Endothelial cell of umbilical vein (primary cell): ENCODE measurements around the gene NTRK1. TPM values are rescaled to one million over a fixed set of nuclear protein-coding genes. Genes with fewer than 3 reads are reported as not detected.

ENCODE experiments used
- BruUV-seq: library from RNA; stranded (reverse); fragments of 400-500 nt; replicated peaks from 2 replicates; lab custom pipeline; 2021; lab: Mats Ljungman, UMichigan
- CTCF ChIA-PET: fragments of 300-600, 350-600 bp; sonication (Branson Sonifier 250); formaldehyde crosslinking; loops from one replicate; lab custom pipeline; 2021; ENCODE audit warnings: antibody characterized with exemption, inconsistent platforms; lab: Charles Lee
- POLR2A ChIA-PET: fragments of 300-600, 350-600 bp; sonication (Branson Sonifier 250); formaldehyde crosslinking; loops from one replicate; lab custom pipeline; 2021; ENCODE audit warnings: antibody characterized with exemption, inconsistent platforms; lab: Charles Lee
- DNase-seq: peaks from one replicate; pipeline ENCODE4 v3.0.0-alpha.2; 2011; ENCODE audit warnings: low read depth, low spot score
- FAIRE-seq: peaks from 2 replicates; lab custom pipeline; 2011; peaks lifted over from hg19 to GRCh38; lab: Jason Lieb, UNC
- H2AFZ ChIP-seq: 2 replicates; pipeline ENCODE4 v1.6.0; 2012; ENCODE audit warnings: low read depth, low read length, control low read depth, inconsistent platforms
- H3K27ac ChIP-seq: 2 replicates; pipeline ENCODE4 v1.5.1; 2011; ENCODE audit warnings: low read depth, mild to moderate bottlenecking, control low read depth, low read length, moderate library complexity; ENCODE audit not compliant: insufficient read depth
- H3K27me3 ChIP-seq, 2 experiments: 2 replicates each; pipeline versions ENCODE4 v1.6.0 to v1.6.1; 2011; ENCODE audit warnings: low read length in 2 of 2, mixed read lengths in 1 of 2; ENCODE audit not compliant: control insufficient read depth in 2 of 2, insufficient read depth in 2 of 2
- H3K36me3 ChIP-seq, 2 experiments: 2 replicates in 1 of 2; 3 replicates in 1 of 2; pipeline ENCODE4 v1.5.1; 2011; ENCODE audit warnings: low read length in 2 of 2, mild to moderate bottlenecking in 1 of 2, moderate library complexity in 1 of 2; ENCODE audit not compliant: control insufficient read depth in 2 of 2, insufficient read depth in 2 of 2; ENCODE audit errors: extremely low read depth in 1 of 2
- H3K4me1 ChIP-seq: 3 replicates; pipeline ENCODE4 v1.5.1; 2011; ENCODE audit warnings: mild to moderate bottlenecking, low read length; ENCODE audit not compliant: control insufficient read depth, insufficient read depth; ENCODE audit errors: extremely low read depth
- H3K4me2 ChIP-seq: 2 replicates; pipeline ENCODE4 v1.6.1; 2011; ENCODE audit warnings: low read length, control low read depth, mixed read lengths; ENCODE audit not compliant: insufficient read depth
- H3K4me3 ChIP-seq, 3 experiments: fragments of 200-600 bp in 1 of 3; sonication (generic), shearing (Covaris generic) in 1 of 3; replicated peaks in 1 of 3; 2 replicates each; pipeline ENCODE4 v1.5.1; 2011 to 2016; ENCODE audit warnings: control low read depth in 3 of 3, low read length in 3 of 3, mild to moderate bottlenecking in 2 of 3, inconsistent platforms in 1 of 3, low read depth in 1 of 3, moderate library complexity in 1 of 3; ENCODE audit not compliant: insufficient read depth in 1 of 3
- H3K79me2 ChIP-seq: 2 replicates; pipeline ENCODE4 v1.6.0; 2012; ENCODE audit warnings: low read length, inconsistent platforms; ENCODE audit not compliant: control insufficient read depth, insufficient read depth
- H3K9ac ChIP-seq: replicated peaks from 2 replicates; pipeline ENCODE3; 2011; ENCODE audit warnings: low read length, control low read depth; ENCODE audit not compliant: insufficient read depth; ENCODE audit errors: extremely low read depth
- H3K9me1 ChIP-seq: replicated peaks from 3 replicates; pipeline ENCODE4 v1.6.0; 2011; ENCODE audit warnings: mild to moderate bottlenecking, low read length; ENCODE audit not compliant: control insufficient read depth, insufficient read depth; ENCODE audit errors: extremely low read depth
- H3K9me3 ChIP-seq: replicated peaks from 2 replicates; pipeline ENCODE4 v1.5.1; 2012; ENCODE audit warnings: low read length, inconsistent platforms; ENCODE audit not compliant: control insufficient read depth, insufficient read depth
- H4K20me1 ChIP-seq: replicated peaks from 2 replicates; pipeline ENCODE3; 2011; ENCODE audit warnings: mild to moderate bottlenecking, low read length; ENCODE audit not compliant: control insufficient read depth, insufficient read depth; ENCODE audit errors: extremely low read depth
- EZH2 ChIP-seq: IDR thresholded peaks from 2 replicates; pipeline ENCODE4 v1.6.1; 2012; ENCODE audit warnings: borderline replicate concordance, low read depth, mild to moderate bottlenecking, moderate library complexity, low read length, inconsistent platforms; ENCODE audit not compliant: severe bottlenecking
- FOS ChIP-seq: IDR thresholded peaks from 2 replicates; pipeline ENCODE4 v1.6.1; 2011; ENCODE audit warnings: mild to moderate bottlenecking, low read length, moderate library complexity, borderline replicate concordance; ENCODE audit not compliant: insufficient read depth
- GATA2 ChIP-seq: IDR thresholded peaks from 2 replicates; pipeline ENCODE4 v1.7.0; 2011; ENCODE audit warnings: low read depth, mild to moderate bottlenecking, moderate library complexity, mixed read lengths, low read length; ENCODE audit not compliant: insufficient read length, insufficient read depth
- JUN ChIP-seq: IDR thresholded peaks from 2 replicates; pipeline ENCODE4 v1.6.1; 2011; ENCODE audit warnings: borderline replicate concordance, low read depth; ENCODE audit not compliant: insufficient read length, insufficient read depth
- MYC ChIP-seq: IDR thresholded peaks from one replicate; pipeline ENCODE4 v1.6.1; 2011; ENCODE audit warnings: mild to moderate bottlenecking, low read depth, low read length
- POLR2A ChIP-seq: IDR thresholded peaks from 2 replicates; pipeline ENCODE4 v1.6.1; 2012; ENCODE audit warnings: low read depth, mild to moderate bottlenecking, control low read depth, low read length
- POLR2AphosphoS5 ChIP-seq: IDR thresholded peaks from 2 replicates; pipeline ENCODE4 v1.6.1; 2012; ENCODE audit warnings: low read depth, mild to moderate bottlenecking, control low read depth, low read length, moderate library complexity; ENCODE audit not compliant: insufficient read depth
- dilution Hi-C: fragments of 300-500 bp; cut with MboI; formaldehyde crosslinking; loops from one replicate; pipeline ENCODE4 v1.15.0; 2019; ENCODE audit warnings: low sequenced_read_pairs; ENCODE audit not compliant: extremely low pct_ligation_motif_present
- intact Hi-C: fragments of 100-400 bp; cut with micrococcal nuclease; formaldehyde crosslinking; loops from one replicate; pipeline ENCODE4 v1.10.0; 2022
- polyA plus RNA-seq, 4 experiments: library from polyadenylated mRNA; depleted of rRNA in 3 of 4; stranded (reverse) in 3 of 4; unstranded in 1 of 4; fragments of >200 nt; gene quantifications; 2 replicates each; pipeline versions ENCODE4 v1.2.1 to v1.2.3, GENCODE V29; 2011 to 2012; ENCODE audit warnings: missing spikeins in 1 of 4
- total RNA-seq: library from RNA; stranded (reverse); gene quantifications from 2 replicates; pipeline ENCODE4 v1.2.3, GENCODE V29; 2021
- TF ChIP-seq, protein P1 (sequence below): IDR thresholded peaks from 2 replicates; pipeline ENCODE4 v1.6.1; 2011; ENCODE audit not compliant: insufficient read depth, insufficient read length
- TF ChIP-seq, protein P2 (sequence below), 2 donors: IDR thresholded peaks; 1 replicate in 1 of 2; 2 replicates in 1 of 2; pipeline ENCODE4 v1.5.1; 2011; ENCODE audit warnings: low read length in 2 of 2, mild to moderate bottlenecking in 2 of 2, moderate library complexity in 2 of 2, control low read depth in 1 of 2, inconsistent platforms in 1 of 2, low read depth in 1 of 2; ENCODE audit not compliant: insufficient read depth in 1 of 2; ENCODE audit errors: extremely low read depth in 1 of 2

Gene NTRK1
- total and polyA plus RNA-seq, 2 donors (not counting 3 experiments of a cell fraction or from before 2014, with no cell fraction given): 0.07 TPM; not detected in 1

DNA sequence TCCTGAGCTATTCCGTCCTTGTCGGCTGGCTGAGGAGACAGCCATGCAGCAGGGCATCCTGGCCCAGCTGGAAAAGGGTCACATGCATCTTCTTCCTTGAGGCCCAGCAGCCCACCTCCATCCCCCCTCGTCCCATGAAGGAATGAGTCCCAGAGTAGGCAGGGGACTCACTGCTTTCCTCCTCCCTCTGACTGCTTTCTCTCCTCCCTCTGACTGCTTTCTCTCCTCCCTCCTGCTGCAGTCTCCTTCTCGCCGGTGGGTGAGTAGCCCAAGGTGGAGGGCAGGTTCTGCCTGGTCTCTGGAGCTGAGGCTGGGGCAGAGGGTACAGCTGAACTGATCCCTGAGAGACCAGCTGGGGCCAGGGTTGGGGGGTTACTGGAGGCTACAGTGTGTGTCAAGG lies 13.5 kb downstream of the NTRK1 start:
- Histone ChIP-seq H3K4me2 (no peak overlapping the region), H3K79me2 (no peaks in the 10 kb centered on the region), H3K9me1 (no peaks in the 10 kb centered on the region), H3K4me1 (peaks cover 17% of the 10 kb centered on the region), H3K27me3 (peaks cover 4 to 12% of the 10 kb centered on the region in 2 experiments), H2AFZ (no peak overlapping the region), H3K4me3 (no peak overlapping the region), H3K9me3 (no peaks in the 10 kb centered on the region), H3K9ac (no peak overlapping the region), H3K36me3 (no peaks in the 10 kb centered on the region), H3K27ac (no peak overlapping the region), H4K20me1 (no peaks in the 10 kb centered on the region)
- DNase-seq: no peak
- ChIA-PET POLR2A (no interaction called here), CTCF (interaction anchor here (1.0 to 2.2 kb wide), 4 partner anchors 14 to 148 kb away, joined by 4 to 9 read pairs (median 8); partner anchors contain the start of genes INSRR and NTRK1)
- BruUV-seq: no TSS peak
- TF ChIP-seq POLR2A: no peak
- TF ChIP-seq, protein P1, sequence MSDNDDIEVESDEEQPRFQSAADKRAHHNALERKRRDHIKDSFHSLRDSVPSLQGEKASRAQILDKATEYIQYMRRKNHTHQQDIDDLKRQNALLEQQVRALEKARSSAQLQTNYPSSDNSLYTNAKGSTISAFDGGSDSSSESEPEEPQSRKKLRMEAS: no peak
- TF ChIP-seq EZH2: no peak
- no peak for TF ChIP-seq GATA2
- TF ChIP-seq JUN: no peak
- TF ChIP-seq, protein P2, sequence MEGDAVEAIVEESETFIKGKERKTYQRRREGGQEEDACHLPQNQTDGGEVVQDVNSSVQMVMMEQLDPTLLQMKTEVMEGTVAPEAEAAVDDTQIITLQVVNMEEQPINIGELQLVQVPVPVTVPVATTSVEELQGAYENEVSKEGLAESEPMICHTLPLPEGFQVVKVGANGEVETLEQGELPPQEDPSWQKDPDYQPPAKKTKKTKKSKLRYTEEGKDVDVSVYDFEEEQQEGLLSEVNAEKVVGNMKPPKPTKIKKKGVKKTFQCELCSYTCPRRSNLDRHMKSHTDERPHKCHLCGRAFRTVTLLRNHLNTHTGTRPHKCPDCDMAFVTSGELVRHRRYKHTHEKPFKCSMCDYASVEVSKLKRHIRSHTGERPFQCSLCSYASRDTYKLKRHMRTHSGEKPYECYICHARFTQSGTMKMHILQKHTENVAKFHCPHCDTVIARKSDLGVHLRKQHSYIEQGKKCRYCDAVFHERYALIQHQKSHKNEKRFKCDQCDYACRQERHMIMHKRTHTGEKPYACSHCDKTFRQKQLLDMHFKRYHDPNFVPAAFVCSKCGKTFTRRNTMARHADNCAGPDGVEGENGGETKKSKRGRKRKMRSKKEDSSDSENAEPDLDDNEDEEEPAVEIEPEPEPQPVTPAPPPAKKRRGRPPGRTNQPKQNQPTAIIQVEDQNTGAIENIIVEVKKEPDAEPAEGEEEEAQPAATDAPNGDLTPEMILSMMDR (IDR thresholded peaks at IDR 0.05; ENCODE audit: extremely low read depth in 1 of 2, insufficient read depth in 1 of 2, low read depth in 1 of 2, low read length in 2 of 2): no peak
- no peak for TF ChIP-seq MYC
- TF ChIP-seq FOS: no peak
- no peak for TF ChIP-seq POLR2AphosphoS5
- intact Hi-C loops (no loop called here), dilution Hi-C loops (no loop called here)
- FAIRE-seq: no peak
